ENCODE measurements around the gene MTHFD2. TPM values are rescaled to one million over a fixed set of nuclear protein-coding genes. Genes with fewer than 3 reads are reported as not detected.
"Not testable (repeated sequence)": the region's sequence is repeated elsewhere in the genome, so short reads cannot be mapped to it uniquely, and the experiment has no call there.

The MTHFD2 gene
- polyA plus RNA-seq, 4 donors = 8.1 to 114 (median 11.0) TPM

GRCh38 chr2:74201196-74201595, 2.8 kb downstream of the MTHFD2 start:
- FAIRE-seq (no peak), DNase-seq (no peak)
- H3K27ac ChIP-seq (ENCODE audit: low read depth in 1 of 3, low read length in 2 of 3) = no peak overlapping the region
- H3K27me3 ChIP-seq (ENCODE audit: control insufficient read depth in 3 of 3, insufficient read depth in 3 of 3, low read length in 3 of 3) = peaks cover 0 to 14% (median 0%) of the 10 kb centered on the region in 3 donors
- H3K4me3 ChIP-seq (ENCODE audit: low read depth in 1 of 3, low read length in 3 of 3) = no peak overlapping the region
- H3K9me3 ChIP-seq (ENCODE audit: control insufficient read depth in 2 of 2, insufficient read depth in 1 of 2, low read depth in 1 of 2, low read length in 1 of 2) = peaks cover 0 to 5% of the 10 kb centered on the region in 2 donors
- no peaks in the 10 kb centered on the region for H3K36me3 ChIP-seq (ENCODE audit: control insufficient read depth in 3 of 3, insufficient read depth in 2 of 3, low read depth in 1 of 3, low read length in 3 of 3)
- 78 to 84% (median 78%) methylated on average over 3 of the region's 3 CpGs for WGBS, 3 donors
- peaks cover 7 to 8% (median 8%) of the 10 kb centered on the region in 3 donors for H3K4me1 ChIP-seq (ENCODE audit: control insufficient read depth in 3 of 3, insufficient read depth in 2 of 3, low read depth in 1 of 3, low read length in 2 of 3)

DNA sequence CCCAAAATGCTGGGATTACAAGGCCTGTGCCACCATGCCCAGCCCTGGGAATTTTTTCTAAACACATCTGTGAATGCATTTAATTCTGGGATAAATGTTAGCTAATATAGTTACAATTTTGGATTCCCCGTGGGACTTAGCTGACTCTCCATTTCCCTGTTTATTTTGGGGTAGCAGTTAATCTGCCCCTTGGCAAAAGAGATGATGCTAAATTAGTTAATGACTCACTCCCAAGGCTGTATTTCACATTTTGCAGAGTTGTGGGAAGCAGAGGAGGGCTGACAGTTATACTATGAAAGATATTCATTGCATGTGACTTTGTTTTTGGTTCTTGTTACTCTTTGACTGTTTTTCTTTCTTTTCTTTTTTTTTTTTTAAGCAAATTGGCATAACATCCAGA, 3.2 kb downstream of the MTHFD2 start:
- peaks cover 0 to 5% of the 10 kb centered on the region in 2 donors for H3K9me3 ChIP-seq (ENCODE audit: control insufficient read depth in 2 of 2, insufficient read depth in 1 of 2, low read depth in 1 of 2, low read length in 1 of 2)
- H3K36me3 ChIP-seq (ENCODE audit: control insufficient read depth in 3 of 3, insufficient read depth in 2 of 3, low read depth in 1 of 3, low read length in 3 of 3) = peaks cover 0 to 2% (median 0%) of the 10 kb centered on the region in 3 donors
- H3K27me3 ChIP-seq (ENCODE audit: control insufficient read depth in 3 of 3, insufficient read depth in 3 of 3, low read length in 3 of 3) = peaks cover 0 to 14% (median 0%) of the 10 kb centered on the region in 3 donors
- H3K4me1 ChIP-seq (ENCODE audit: control insufficient read depth in 3 of 3, insufficient read depth in 2 of 3, low read depth in 1 of 3, low read length in 2 of 3) = peaks cover 7 to 12% (median 11%) of the 10 kb centered on the region in 3 donors
- DNase-seq (no peak), FAIRE-seq (no peak)
- no peak overlapping the region for H3K4me3 ChIP-seq (ENCODE audit: low read depth in 1 of 3, low read length in 3 of 3)
- WGBS, 3 donors = 28 to 36% (median 30%) methylated on average over 1 of the region's 1 CpG
- no peak overlapping the region for H3K27ac ChIP-seq (ENCODE audit: low read depth in 1 of 3, low read length in 2 of 3)

DNA sequence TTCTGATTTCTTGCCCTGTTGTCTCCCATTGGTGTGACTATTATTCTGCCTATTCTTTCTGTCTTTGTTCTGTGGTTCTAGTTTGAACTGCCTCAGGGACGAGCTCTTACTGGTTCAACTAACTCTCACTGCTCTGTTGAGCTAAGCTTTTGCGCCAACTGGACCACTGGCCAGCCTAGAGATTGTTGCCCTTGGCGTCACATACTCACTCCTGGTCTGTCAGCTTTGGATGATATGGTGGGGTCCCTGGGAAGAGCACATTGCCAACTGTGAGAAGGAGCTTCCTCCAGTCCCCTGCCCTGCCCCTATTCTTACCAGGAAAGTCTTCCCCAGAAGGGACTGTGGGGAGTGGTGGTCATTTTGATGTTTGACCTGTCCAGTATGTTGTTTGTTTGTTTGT, 6.0 kb downstream of the MTHFD2 start:
- DNase-seq (no peak), FAIRE-seq (no peak)
- H3K4me1 ChIP-seq (ENCODE audit: control insufficient read depth in 3 of 3, insufficient read depth in 2 of 3, low read depth in 1 of 3, low read length in 2 of 3) = peaks cover 7 to 14% (median 7%) of the 10 kb centered on the region in 3 donors
- no peak overlapping the region for H3K4me3 ChIP-seq (ENCODE audit: low read depth in 1 of 3, low read length in 3 of 3)
- H3K9me3 ChIP-seq (ENCODE audit: control insufficient read depth in 2 of 2, insufficient read depth in 1 of 2, low read depth in 1 of 2, low read length in 1 of 2) = no peaks in the 10 kb centered on the region
- H3K36me3 ChIP-seq (ENCODE audit: control insufficient read depth in 3 of 3, insufficient read depth in 2 of 3, low read depth in 1 of 3, low read length in 3 of 3) = peaks cover 0 to 3% (median 2%) of the 10 kb centered on the region in 3 donors
- H3K27me3 ChIP-seq (ENCODE audit: control insufficient read depth in 3 of 3, insufficient read depth in 3 of 3, low read length in 3 of 3) = peaks cover 0 to under 1% (median 0%) of the 10 kb centered on the region in 3 donors
- WGBS, 3 donors = 90 to 95% (median 92%) methylated on average over 3 of the region's 3 CpGs
- peak overlapping the region in 1 of 3 donors; percentile 78 for H3K27ac ChIP-seq (ENCODE audit: low read depth in 1 of 3, low read length in 2 of 3)

DNA sequence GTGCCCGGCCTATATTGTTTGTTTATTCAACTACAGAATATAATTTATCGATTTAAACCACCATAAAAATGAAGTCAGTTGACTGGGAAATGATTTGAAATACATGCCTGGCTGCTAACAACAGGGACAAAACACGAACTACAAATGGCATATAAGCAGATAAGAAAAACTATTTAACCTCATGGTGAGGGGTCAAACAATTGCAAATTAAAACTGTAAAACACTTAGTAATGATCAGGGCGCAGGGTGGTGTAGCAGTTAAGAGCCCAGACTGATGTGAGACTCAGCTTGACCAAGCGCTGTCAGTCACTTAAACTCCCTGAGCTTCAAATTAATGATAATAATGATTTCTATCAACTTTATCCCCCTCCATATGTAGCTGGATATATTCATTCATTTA, 6.7 kb downstream of the MTHFD2 start:
- FAIRE-seq = no peak
- no peak overlapping the region for H3K4me3 ChIP-seq (ENCODE audit: low read depth in 1 of 3, low read length in 3 of 3)
- peak in 1 of 2 donors; percentile 78 for DNase-seq
- H3K9me3 ChIP-seq (ENCODE audit: control insufficient read depth in 2 of 2, insufficient read depth in 1 of 2, low read depth in 1 of 2, low read length in 1 of 2) = no peaks in the 10 kb centered on the region
- peak overlapping the region in 2 of 3 donors; percentile 71 to 78 for H3K27ac ChIP-seq (ENCODE audit: low read depth in 1 of 3, low read length in 2 of 3)
- 12 to 57% (median 48%) methylated on average over 5 of the region's 5 CpGs for WGBS, 3 donors
- H3K27me3 ChIP-seq (ENCODE audit: control insufficient read depth in 3 of 3, insufficient read depth in 3 of 3, low read length in 3 of 3) = no peaks in the 10 kb centered on the region
- H3K36me3 ChIP-seq (ENCODE audit: control insufficient read depth in 3 of 3, insufficient read depth in 2 of 3, low read depth in 1 of 3, low read length in 3 of 3) = peaks cover 0 to 8% (median 4%) of the 10 kb centered on the region in 3 donors
- peaks cover 2 to 14% (median 7%) of the 10 kb centered on the region in 3 donors for H3K4me1 ChIP-seq (ENCODE audit: control insufficient read depth in 3 of 3, insufficient read depth in 2 of 3, low read depth in 1 of 3, low read length in 2 of 3)

GRCh38 chr2:74205596-74205995, 7.2 kb downstream of the MTHFD2 start:
- no peak for FAIRE-seq
- H3K4me1 ChIP-seq (ENCODE audit: control insufficient read depth in 3 of 3, insufficient read depth in 2 of 3, low read depth in 1 of 3, low read length in 2 of 3) = peaks cover 2 to 14% (median 7%) of the 10 kb centered on the region in 3 donors
- H3K4me3 ChIP-seq (ENCODE audit: low read depth in 1 of 3, low read length in 3 of 3) = no peak overlapping the region
- peaks cover 0 to 8% (median 4%) of the 10 kb centered on the region in 3 donors for H3K36me3 ChIP-seq (ENCODE audit: control insufficient read depth in 3 of 3, insufficient read depth in 2 of 3, low read depth in 1 of 3, low read length in 3 of 3)
- peak overlapping the region in 2 of 3 donors; percentile 78 to 81 for H3K27ac ChIP-seq (ENCODE audit: low read depth in 1 of 3, low read length in 2 of 3)
- no peaks in the 10 kb centered on the region for H3K27me3 ChIP-seq (ENCODE audit: control insufficient read depth in 3 of 3, insufficient read depth in 3 of 3, low read length in 3 of 3)
- H3K9me3 ChIP-seq (ENCODE audit: control insufficient read depth in 2 of 2, insufficient read depth in 1 of 2, low read depth in 1 of 2, low read length in 1 of 2) = no peaks in the 10 kb centered on the region
- WGBS, 3 donors = 7 to 42% (median 12%) methylated on average over 6 of the region's 6 CpGs
- DNase-seq = peak; percentile 64 to 95

DNA sequence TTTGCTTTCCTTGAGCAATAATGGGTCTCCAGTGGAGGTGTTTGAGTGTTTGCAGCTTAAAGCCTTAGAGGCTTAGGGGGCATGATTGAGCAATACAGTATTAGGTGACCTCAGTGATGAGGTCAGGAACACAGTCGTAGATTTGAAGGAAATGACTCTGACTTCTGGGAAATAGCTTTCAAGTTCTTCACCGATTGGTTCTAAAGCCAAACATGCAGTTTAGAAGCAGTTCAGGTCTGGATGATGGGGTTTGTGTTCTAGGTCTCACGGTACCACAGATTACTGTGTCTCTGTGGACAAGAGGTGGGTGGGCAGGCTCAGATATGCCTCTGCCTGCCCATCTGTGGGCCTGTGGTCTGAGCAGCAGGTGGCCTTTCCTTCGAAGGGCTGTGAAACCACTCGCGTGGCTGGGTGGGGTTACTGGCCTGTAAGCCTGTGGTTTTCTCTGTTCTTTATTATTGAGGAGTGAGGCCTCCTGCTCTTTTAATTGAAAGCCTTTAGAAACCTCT, 7.8 kb downstream of the MTHFD2 start:
- 10 to 19% (median 12%) methylated on average over 6 of the region's 6 CpGs for WGBS, 3 donors
- H3K27me3 ChIP-seq (ENCODE audit: control insufficient read depth in 3 of 3, insufficient read depth in 3 of 3, low read length in 3 of 3) = no peaks in the 10 kb centered on the region
- H3K4me1 ChIP-seq (ENCODE audit: control insufficient read depth in 3 of 3, insufficient read depth in 2 of 3, low read depth in 1 of 3, low read length in 2 of 3) = peaks cover 2 to 14% (median 7%) of the 10 kb centered on the region in 3 donors
- DNase-seq (peak; percentile 26 to 54), FAIRE-seq (no peak)
- no peak overlapping the region for H3K4me3 ChIP-seq (ENCODE audit: low read depth in 1 of 3, low read length in 3 of 3)
- H3K36me3 ChIP-seq (ENCODE audit: control insufficient read depth in 3 of 3, insufficient read depth in 2 of 3, low read depth in 1 of 3, low read length in 3 of 3) = peaks cover 0 to 12% (median 4%) of the 10 kb centered on the region in 3 donors
- no peaks in the 10 kb centered on the region for H3K9me3 ChIP-seq (ENCODE audit: control insufficient read depth in 2 of 2, insufficient read depth in 1 of 2, low read depth in 1 of 2, low read length in 1 of 2)
- H3K27ac ChIP-seq (ENCODE audit: low read depth in 1 of 3, low read length in 2 of 3) = peak overlapping the region in 2 of 3 donors; percentile 81 to 94

GRCh38 chr2:74212702-74213410, 14.4 kb downstream of the MTHFD2 start:
- 68 to 87% (median 86%) methylated on average over 3 of the region's 3 CpGs for WGBS, 3 donors
- no peaks in the 10 kb centered on the region for H3K9me3 ChIP-seq (ENCODE audit: control insufficient read depth in 2 of 2, insufficient read depth in 1 of 2, low read depth in 1 of 2, low read length in 1 of 2)
- no peak for DNase-seq
- no peaks in the 10 kb centered on the region for H3K27me3 ChIP-seq (ENCODE audit: control insufficient read depth in 3 of 3, insufficient read depth in 3 of 3, low read length in 3 of 3)
- H3K27ac ChIP-seq (ENCODE audit: low read depth in 1 of 3, low read length in 2 of 3) = no peak overlapping the region
- H3K4me3 ChIP-seq (ENCODE audit: low read depth in 1 of 3, low read length in 3 of 3) = no peak overlapping the region
- H3K4me1 ChIP-seq (ENCODE audit: control insufficient read depth in 3 of 3, insufficient read depth in 2 of 3, low read depth in 1 of 3, low read length in 2 of 3) = no peaks in the 10 kb centered on the region
- no peak for FAIRE-seq
- peaks cover 5 to 29% (median 13%) of the 10 kb centered on the region in 3 donors for H3K36me3 ChIP-seq (ENCODE audit: control insufficient read depth in 3 of 3, insufficient read depth in 2 of 3, low read depth in 1 of 3, low read length in 3 of 3)

- peaks cover 5 to 24% (median 11%) of the 10 kb centered on the region in 3 donors for H3K36me3 ChIP-seq (ENCODE audit: control insufficient read depth in 3 of 3, insufficient read depth in 2 of 3, low read depth in 1 of 3, low read length in 3 of 3)
- FAIRE-seq; H3K4me3 ChIP-seq (ENCODE audit: low read depth in 1 of 3, low read length in 3 of 3); H3K9me3 ChIP-seq (ENCODE audit: control insufficient read depth in 2 of 2, insufficient read depth in 1 of 2, low read depth in 1 of 2, low read length in 1 of 2); DNase-seq; H3K4me1 ChIP-seq (ENCODE audit: control insufficient read depth in 3 of 3, insufficient read depth in 2 of 3, low read depth in 1 of 3, low read length in 2 of 3); H3K27me3 ChIP-seq (ENCODE audit: control insufficient read depth in 3 of 3, insufficient read depth in 3 of 3, low read length in 3 of 3); H3K27ac ChIP-seq (ENCODE audit: low read depth in 1 of 3, low read length in 2 of 3): not testable (repeated sequence)
- 91 to 96% (median 96%) methylated on average over 6 of the region's 6 CpGs for WGBS, 3 donors
These were observed 17.4 kb downstream of the MTHFD2 start for GRCh38 chr2:74215771-74216170.
